GM21515 (cell line): ENCODE data around the gene RNF151.
"Not testable (repeated sequence)": the region's sequence is repeated elsewhere in the genome, so short reads cannot be mapped to it uniquely, and the experiment has no call there.

Experiments
- ATAC-seq: cut with Tn5 transposase; IDR thresholded peaks from one replicate; pipeline ENCODE4 v1.9.1; 2021; ENCODE audit not compliant: unreplicated experiment

The RNF151 gene

GRCh38 chr16:1966460-1966859 lies at the start of gene RNF151:
Gene RNF151 (plus strand): TSS chr16:1966856. CDS start chr16:1966882, 26 bp downstream.
- ATAC-seq: no peak

- no peak for ATAC-seq
These were observed 49.5 kb upstream of the RNF151 start for GRCh38 chr16:1917056-1917664.

- ATAC-seq: no peak
These were observed 48.8 kb upstream of the RNF151 start for GRCh38 chr16:1917665-1918350.

GRCh38 chr16:1918351-1919326 lies 48.0 kb upstream of the RNF151 start, which contains the start of gene HS3ST6:
Gene HS3ST6 (minus strand): TSS chr16:1918415. CDS start chr16:1918323, 92 bp downstream.
- ATAC-seq: no peak

- ATAC-seq: no peak
These were observed 47.2 kb upstream of the RNF151 start for GRCh38 chr16:1919327-1919998.

GRCh38 chr16:1920122-1920521 lies 46.5 kb upstream of the RNF151 start:
- not testable (repeated sequence) for ATAC-seq

- ATAC-seq: no peak
These were observed 45.9 kb upstream of the RNF151 start for GRCh38 chr16:1920727-1921171.

- ATAC-seq: no peak
These were observed 44.3 kb upstream of the RNF151 start for GRCh38 chr16:1922357-1922756.

GRCh38 chr16:1923299-1924034 lies 43.2 kb upstream of the RNF151 start:
- no peak for ATAC-seq

- ATAC-seq: no peak
These were observed 42.6 kb upstream of the RNF151 start for GRCh38 chr16:1924095-1924494.

- ATAC-seq: no peak
These were observed 40.4 kb upstream of the RNF151 start for GRCh38 chr16:1926271-1926670.

- peak; percentile 11 for ATAC-seq
These were observed 37.6 kb upstream of the RNF151 start for GRCh38 chr16:1929105-1929504.

- ATAC-seq: peak; percentile 81
These were observed 36.9 kb upstream of the RNF151 start for GRCh38 chr16:1929578-1930337.

GRCh38 chr16:1930338-1930720 lies 36.3 kb upstream of the RNF151 start:
- ATAC-seq: no peak

- ATAC-seq: no peak
These were observed 34.3 kb upstream of the RNF151 start for GRCh38 chr16:1932050-1933028.

GRCh38 chr16:1933097-1933661 lies 33.5 kb upstream of the RNF151 start:
- ATAC-seq: no peak

GRCh38 chr16:1936945-1937479 lies 29.6 kb upstream of the RNF151 start:
- no peak for ATAC-seq

- no peak for ATAC-seq
These were observed 28.3 kb upstream of the RNF151 start for GRCh38 chr16:1938316-1938715.
